GM12878 (cell line): ENCODE results near the gene KCNQ1. TPM values are rescaled to one million over a fixed set of nuclear protein-coding genes. Genes with fewer than 3 reads are reported as not detected.

ENCODE experiments used
- ATAC-seq: fragments of 200-7000 bp; cut with Tn5 transposase; 3 replicates; pipeline ENCODE4 v1.9.1; 2020; ENCODE audit warnings: mild to moderate bottlenecking, moderate library complexity
- BruUV-seq: library from RNA; stranded (reverse); fragments of 400-500 nt; replicated peaks from 2 replicates; lab custom pipeline; 2021; lab: Mats Ljungman, UMichigan
- CTCF ChIA-PET: fragments of 300-600 bp; sonication (Branson Sonifier 250); formaldehyde crosslinking; extraction: SDS; loops from one replicate; lab custom pipeline; 2021; ENCODE audit warnings: inconsistent platforms; lab: Yijun Ruan, JAX
- POLR2A ChIA-PET: fragments of 350-600 bp; formaldehyde crosslinking; extraction: SDS; loops from one replicate; lab custom pipeline; 2021; ENCODE audit warnings: inconsistent platforms; lab: Charles Lee
- RAD21 ChIA-PET: fragments of 300-600 bp; sonication (Branson Sonifier 250); formaldehyde crosslinking; loops from one replicate; lab custom pipeline; 2023; ENCODE audit warnings: antibody characterized with exemption; ENCODE audit not compliant: unreplicated experiment; lab: Charles Lee
- SMC1A ChIA-PET: fragments of 300-600 bp; sonication (Branson Sonifier 250); formaldehyde crosslinking; loops from one replicate; lab custom pipeline; 2023; ENCODE audit not compliant: unreplicated experiment, uncharacterized antibody; lab: Charles Lee
- DNase-seq: peaks from one replicate; pipeline ENCODE4 v3.0.0-alpha.2; 2011; ENCODE audit warnings: low read depth, low spot score
- FAIRE-seq: peaks from 3 replicates; lab custom pipeline; 2011; peaks lifted over from hg19 to GRCh38; lab: Jason Lieb, UNC
- H2AFZ ChIP-seq: 2 replicates; pipeline ENCODE4 v1.6.0; 2011; ENCODE audit warnings: low read depth, low read length, control low read depth; ENCODE audit not compliant: control insufficient read depth
- H3K27ac ChIP-seq: 2 replicates; pipeline ENCODE4 v1.5.1; 2011; ENCODE audit warnings: control low read depth; ENCODE audit not compliant: control insufficient read depth, insufficient read depth
- H3K27me3 ChIP-seq, 2 experiments: replicated peaks in 1 of 2; 2 replicates each; pipeline versions ENCODE4 v1.6.0 to v1.6.1; 2011; ENCODE audit warnings: low read length in 1 of 2; ENCODE audit not compliant: control insufficient read depth in 2 of 2, insufficient read depth in 2 of 2
- H3K36me3 ChIP-seq, 2 experiments: 2 replicates each; pipeline ENCODE4 v1.5.1; 2011; ENCODE audit warnings: low read length in 1 of 2; ENCODE audit not compliant: control insufficient read depth in 2 of 2, insufficient read depth in 2 of 2
- H3K4me1 ChIP-seq: 2 replicates; pipeline ENCODE4 v1.6.1; 2011; ENCODE audit warnings: mild to moderate bottlenecking, low read length, moderate library complexity, mixed read lengths; ENCODE audit not compliant: control insufficient read depth, insufficient read depth
- H3K4me2 ChIP-seq: 2 replicates; pipeline ENCODE4 v1.6.0; 2011; ENCODE audit warnings: control low read depth; ENCODE audit not compliant: control insufficient read depth, insufficient read depth
- H3K4me3 ChIP-seq: fragments of 200-600 bp; sonication (generic); 2 replicates; pipeline ENCODE4 v1.5.1; 2016
- H3K79me2 ChIP-seq: 2 replicates; pipeline ENCODE4 v1.6.0; 2011; ENCODE audit warnings: low read length; ENCODE audit not compliant: control insufficient read depth, insufficient read depth
- H3K9ac ChIP-seq: 2 replicates; pipeline ENCODE4 v1.8.0; 2011; ENCODE audit warnings: low read length, control low read depth, mixed read lengths; ENCODE audit not compliant: control insufficient read depth, insufficient read depth
- H3K9me3 ChIP-seq: replicated peaks from 3 replicates; pipeline ENCODE4 v1.5.1; 2011; ENCODE audit warnings: mild to moderate bottlenecking, low read length; ENCODE audit not compliant: control insufficient read depth, insufficient read depth
- H4K20me1 ChIP-seq: 2 replicates; pipeline ENCODE4 v1.6.0; 2011; ENCODE audit not compliant: control insufficient read depth, insufficient read depth
- FOS ChIP-seq: IDR thresholded peaks from 3 replicates; pipeline ENCODE4 v1.6.1; 2011; ENCODE audit warnings: borderline replicate concordance; ENCODE audit not compliant: insufficient read length; ENCODE audit errors: extremely low read depth
- SIN3A ChIP-seq: IDR thresholded peaks from 2 replicates; pipeline ENCODE4 v1.6.1; 2012; ENCODE audit warnings: low read depth, low read length, improper control_type of control experiment
- WGBS: methylation state at CpG from one replicate; pipeline ENCODE4 v1.1.6; 2016; ENCODE audit warnings: low lambda C conversion rate; ENCODE audit not compliant: insufficient replicate concordance, insufficient coverage; ENCODE audit errors: missing lambda C conversion rate; 5-methylcytosine and 5-hydroxymethylcytosine counted together
- in situ Hi-C: fragments of 300-500 bp; cut with MboI; formaldehyde crosslinking; loops from 9 replicates; pipeline ENCODE4 v1.14.3; 2018; ENCODE audit warnings: mixed read lengths
- intact Hi-C: fragments of 100-400 bp; cut with micrococcal nuclease; formaldehyde crosslinking; loops from one replicate; pipeline ENCODE4 v1.14.2; 2022; ENCODE audit not compliant: unreplicated experiment
- polyA plus RNA-seq, 11 experiments: library from polyadenylated mRNA; depleted of rRNA in 4 of 11; unstranded in 6 of 11; stranded (reverse) in 5 of 11; fragments of >200 nt; fragmentation: Nextera tagmentation in 4 of 11; fragmentation: Illumina TruSeq in 1 of 11; extraction: Ambion mirVana in 4 of 11; extraction: Trizol in 1 of 11; gene quantifications; 1 replicate in 1 of 11; 2 replicates in 10 of 11; pipeline versions ENCODE4 v1.2.1 to v1.2.3, GENCODE V29; 2011 to 2016; ENCODE audit warnings: inconsistent platforms in 2 of 11, missing spikeins in 2 of 11, low read depth in 1 of 11
- total RNA-seq, 4 experiments: library from RNA; depleted of rRNA in 3 of 4; stranded (reverse); fragments of >200 nt in 3 of 4; fragmentation: Illumina TruSeq in 1 of 4; extraction: Trizol in 1 of 4; gene quantifications; 2 replicates each; pipeline versions ENCODE4 v1.2.1 to v1.2.3, GENCODE V29; 2013 to 2021
- TF ChIP-seq, protein P1 (sequence below): fragments of 450-650 bp; IDR thresholded peaks from 2 replicates; pipeline ENCODE4 v1.6.1; 2017; ENCODE audit warnings: mild to moderate bottlenecking, moderate library complexity
- TF ChIP-seq, protein P2 (sequence below): fragments of 450-650 bp; IDR thresholded peaks from 2 replicates; pipeline ENCODE4 v1.6.1; 2017; ENCODE audit warnings: low read depth, mild to moderate bottlenecking, moderate library complexity

KCNQ1 gene
- total and polyA plus RNA-seq, 10 of the 15 experiments (the other 5 are each of a cell fraction or from before 2014, with no cell fraction given), result 0.03 to 0.15 (median 0.12) TPM; not detected in 7

DNA sequence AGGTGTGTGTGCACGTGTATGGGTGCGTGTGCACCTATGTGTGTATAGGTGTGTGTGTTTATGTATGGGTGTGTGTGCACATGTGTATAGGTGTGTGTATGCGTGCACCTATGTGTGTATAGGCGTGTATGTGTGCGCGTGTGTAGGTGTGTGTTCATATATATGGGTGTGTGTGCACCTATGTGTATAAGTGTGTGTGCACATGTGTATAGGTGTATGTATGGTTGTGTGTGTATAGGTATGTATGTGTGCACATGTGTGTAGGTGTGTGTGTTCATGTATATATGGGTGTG is 26.9 kb downstream of the KCNQ1 start (continued):
- TF ChIP-seq, protein P1, sequence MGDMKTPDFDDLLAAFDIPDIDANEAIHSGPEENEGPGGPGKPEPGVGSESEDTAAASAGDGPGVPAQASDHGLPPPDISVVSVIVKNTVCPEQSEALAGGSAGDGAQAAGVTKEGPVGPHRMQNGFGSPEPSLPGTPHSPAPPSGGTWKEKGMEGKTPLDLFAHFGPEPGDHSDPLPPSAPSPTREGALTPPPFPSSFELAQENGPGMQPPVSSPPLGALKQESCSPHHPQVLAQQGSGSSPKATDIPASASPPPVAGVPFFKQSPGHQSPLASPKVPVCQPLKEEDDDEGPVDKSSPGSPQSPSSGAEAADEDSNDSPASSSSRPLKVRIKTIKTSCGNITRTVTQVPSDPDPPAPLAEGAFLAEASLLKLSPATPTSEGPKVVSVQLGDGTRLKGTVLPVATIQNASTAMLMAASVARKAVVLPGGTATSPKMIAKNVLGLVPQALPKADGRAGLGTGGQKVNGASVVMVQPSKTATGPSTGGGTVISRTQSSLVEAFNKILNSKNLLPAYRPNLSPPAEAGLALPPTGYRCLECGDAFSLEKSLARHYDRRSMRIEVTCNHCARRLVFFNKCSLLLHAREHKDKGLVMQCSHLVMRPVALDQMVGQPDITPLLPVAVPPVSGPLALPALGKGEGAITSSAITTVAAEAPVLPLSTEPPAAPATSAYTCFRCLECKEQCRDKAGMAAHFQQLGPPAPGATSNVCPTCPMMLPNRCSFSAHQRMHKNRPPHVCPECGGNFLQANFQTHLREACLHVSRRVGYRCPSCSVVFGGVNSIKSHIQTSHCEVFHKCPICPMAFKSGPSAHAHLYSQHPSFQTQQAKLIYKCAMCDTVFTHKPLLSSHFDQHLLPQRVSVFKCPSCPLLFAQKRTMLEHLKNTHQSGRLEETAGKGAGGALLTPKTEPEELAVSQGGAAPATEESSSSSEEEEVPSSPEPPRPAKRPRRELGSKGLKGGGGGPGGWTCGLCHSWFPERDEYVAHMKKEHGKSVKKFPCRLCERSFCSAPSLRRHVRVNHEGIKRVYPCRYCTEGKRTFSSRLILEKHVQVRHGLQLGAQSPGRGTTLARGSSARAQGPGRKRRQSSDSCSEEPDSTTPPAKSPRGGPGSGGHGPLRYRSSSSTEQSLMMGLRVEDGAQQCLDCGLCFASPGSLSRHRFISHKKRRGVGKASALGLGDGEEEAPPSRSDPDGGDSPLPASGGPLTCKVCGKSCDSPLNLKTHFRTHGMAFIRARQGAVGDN, result no peak
- TF ChIP-seq, protein P2, sequence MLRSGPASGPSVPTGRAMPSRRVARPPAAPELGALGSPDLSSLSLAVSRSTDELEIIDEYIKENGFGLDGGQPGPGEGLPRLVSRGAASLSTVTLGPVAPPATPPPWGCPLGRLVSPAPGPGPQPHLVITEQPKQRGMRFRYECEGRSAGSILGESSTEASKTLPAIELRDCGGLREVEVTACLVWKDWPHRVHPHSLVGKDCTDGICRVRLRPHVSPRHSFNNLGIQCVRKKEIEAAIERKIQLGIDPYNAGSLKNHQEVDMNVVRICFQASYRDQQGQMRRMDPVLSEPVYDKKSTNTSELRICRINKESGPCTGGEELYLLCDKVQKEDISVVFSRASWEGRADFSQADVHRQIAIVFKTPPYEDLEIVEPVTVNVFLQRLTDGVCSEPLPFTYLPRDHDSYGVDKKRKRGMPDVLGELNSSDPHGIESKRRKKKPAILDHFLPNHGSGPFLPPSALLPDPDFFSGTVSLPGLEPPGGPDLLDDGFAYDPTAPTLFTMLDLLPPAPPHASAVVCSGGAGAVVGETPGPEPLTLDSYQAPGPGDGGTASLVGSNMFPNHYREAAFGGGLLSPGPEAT, result no peak

DNA sequence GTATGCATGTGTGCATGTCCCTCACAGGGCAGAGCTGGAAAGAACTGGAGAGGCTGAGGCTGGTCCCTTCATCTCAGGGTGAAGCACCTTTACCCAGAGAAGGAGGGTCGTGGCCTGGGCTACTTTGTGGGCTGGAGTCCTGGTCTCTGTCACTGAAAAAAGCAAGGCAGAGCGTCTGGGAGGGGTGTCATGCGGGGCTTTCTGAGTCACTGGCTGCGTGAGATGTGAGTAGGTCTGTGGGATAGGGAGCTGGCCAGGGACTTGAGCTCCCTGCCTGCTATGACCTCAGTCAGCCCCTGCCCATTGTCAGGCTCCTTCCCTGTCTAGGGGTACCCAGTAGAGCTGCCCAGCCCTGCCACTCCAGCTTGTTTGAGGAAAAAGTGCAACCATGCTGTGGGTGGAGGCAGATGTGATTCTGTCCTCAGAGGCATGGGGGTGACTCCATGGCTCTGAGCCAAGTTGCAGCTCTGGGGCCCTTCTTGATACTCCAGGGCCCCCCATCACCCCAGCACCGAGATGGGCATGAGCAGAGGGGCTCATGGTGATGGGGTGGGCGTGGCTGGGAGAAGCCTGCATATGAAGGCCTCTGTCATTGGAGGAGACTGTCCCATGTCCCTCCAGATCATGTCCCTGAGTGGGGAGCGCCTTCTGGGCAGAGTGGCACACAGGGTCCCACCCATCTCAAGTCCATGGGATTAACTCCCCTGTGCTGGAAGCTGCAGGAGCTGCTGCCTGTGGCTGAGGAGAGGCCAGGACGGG is 27.8 kb downstream of the KCNQ1 start:
- no peak for TF ChIP-seq FOS
- no peak for TF ChIP-seq SIN3A
- Histone ChIP-seq H3K27ac (no peak overlapping the region), H3K27me3 (no peaks in the 10 kb centered on the region), H3K4me1 (peaks cover 2% of the 10 kb centered on the region; the same call in 1 of the 2 replicates), H4K20me1 (no peaks in the 10 kb centered on the region), H3K36me3 (no peaks in the 10 kb centered on the region), H2AFZ (no peak overlapping the region), H3K9me3 (no peaks in the 10 kb centered on the region), H3K4me2 (no peak overlapping the region), H3K4me3 (no peak overlapping the region), H3K9ac (no peak overlapping the region), H3K79me2 (no peaks in the 10 kb centered on the region)
- ATAC-seq (no peak), DNase-seq (no peak), FAIRE-seq (no peak)
- RAD21 ChIA-PET, result no interaction called here
- in situ Hi-C loops, result no loop called here
- BruUV-seq, result no TSS peak
- intact Hi-C loops, result no loop called here
- SMC1A ChIA-PET, result no interaction called here
- 35% methylated on average over 8 of the region's 8 CpGs for WGBS
- CTCF ChIA-PET, result no interaction called here
- POLR2A ChIA-PET, result no interaction called here
